RPMI7951 (cell line): ENCODE results near the gene GALNTL6. TPM values are rescaled to one million over a fixed set of nuclear protein-coding genes. Genes with fewer than 3 reads are reported as not detected.

Experiments used
- DNase-seq: peaks from one replicate; pipeline ENCODE4 v3.0.0-alpha.2; 2012; ENCODE audit warnings: low read depth
- total RNA-seq: library from RNA; depleted of rRNA; stranded (reverse); fragments of >200 nt; shearing (Covaris generic); gene quantifications from 2 replicates; pipeline ENCODE4 v1.2.3, GENCODE V29; 2014

Gene GALNTL6
- total RNA-seq, 1 experiment from 2014 or later, result not detected

DNA sequence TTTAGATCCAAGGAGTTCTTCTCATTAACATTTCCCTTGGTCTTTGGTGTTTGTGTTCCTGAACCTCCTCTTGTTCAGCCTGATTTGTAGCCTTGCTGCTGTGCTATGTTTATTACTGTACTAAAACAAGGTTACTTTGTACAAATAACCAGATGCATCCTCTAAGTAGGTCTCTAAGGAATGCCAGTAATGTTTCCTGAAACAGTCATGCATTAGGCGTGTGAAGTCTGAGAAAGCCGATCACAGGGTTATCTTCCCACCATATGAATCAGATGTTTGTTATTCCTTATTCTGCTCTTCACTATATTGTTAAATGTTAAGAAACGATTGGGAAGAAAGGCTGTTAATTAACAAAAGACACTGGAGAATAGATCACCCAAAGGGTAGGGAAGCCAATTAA, 66.9 kb downstream of the GALNTL6 start:
- peak; percentile 1 for DNase-seq

DNA sequence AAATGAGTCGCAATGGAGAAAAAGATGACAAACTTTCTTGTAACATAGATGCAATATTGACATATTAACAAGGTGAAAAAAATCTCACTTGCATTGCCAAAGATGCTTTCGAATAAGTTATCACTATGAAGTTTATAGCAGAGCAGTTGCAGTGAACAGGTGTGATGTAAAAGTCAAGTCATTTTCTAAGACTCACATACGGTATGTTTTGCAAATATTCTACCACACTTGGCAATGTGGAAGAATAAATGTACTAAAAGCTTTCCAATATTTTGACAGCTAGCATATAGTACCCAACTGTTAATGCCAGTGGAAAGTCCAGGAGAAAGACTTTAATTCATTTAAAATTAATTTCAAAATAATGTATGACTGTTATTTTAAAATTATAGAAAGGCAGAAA, 76.5 kb downstream of the GALNTL6 start:
- no peak for DNase-seq

DNA sequence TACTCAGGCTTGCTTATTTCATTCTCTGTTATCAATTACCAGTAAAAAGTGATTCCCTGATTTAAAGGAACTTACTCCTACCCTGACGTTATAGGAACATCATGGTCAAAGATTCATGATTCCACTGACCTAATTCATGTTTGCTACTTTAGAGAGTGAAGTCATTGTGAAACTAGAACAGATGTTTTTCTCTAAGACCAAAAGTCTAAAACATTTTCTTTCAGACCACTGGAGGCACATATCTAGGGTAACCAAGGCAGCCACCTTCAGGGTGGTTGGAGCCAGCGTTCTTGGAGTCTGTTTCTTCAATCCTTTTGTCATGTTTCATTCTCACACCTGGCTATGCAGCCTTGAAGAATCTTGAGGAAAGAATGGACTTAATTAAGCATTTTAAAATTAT, 77.8 kb downstream of the GALNTL6 start:
- no peak for DNase-seq

DNA sequence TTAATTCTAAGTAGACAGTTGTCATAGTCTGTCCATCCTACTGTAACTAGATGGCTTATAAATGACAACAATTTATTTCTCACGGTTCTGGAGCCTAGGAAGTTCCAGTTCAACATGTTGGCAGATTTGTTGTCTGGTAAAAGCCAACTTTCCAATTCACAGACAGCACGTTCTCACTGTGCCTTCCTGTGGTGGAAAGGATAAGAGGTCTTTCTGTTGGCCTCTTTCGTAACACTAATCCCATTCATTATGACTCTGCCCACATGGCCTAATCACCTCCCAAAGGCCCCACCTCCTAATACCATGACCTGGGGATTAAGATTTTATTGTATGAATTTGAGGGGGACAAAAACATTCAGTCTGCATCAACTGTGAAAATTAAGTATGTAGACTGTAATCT, 83.2 kb downstream of the GALNTL6 start:
- no peak for DNase-seq

DNA sequence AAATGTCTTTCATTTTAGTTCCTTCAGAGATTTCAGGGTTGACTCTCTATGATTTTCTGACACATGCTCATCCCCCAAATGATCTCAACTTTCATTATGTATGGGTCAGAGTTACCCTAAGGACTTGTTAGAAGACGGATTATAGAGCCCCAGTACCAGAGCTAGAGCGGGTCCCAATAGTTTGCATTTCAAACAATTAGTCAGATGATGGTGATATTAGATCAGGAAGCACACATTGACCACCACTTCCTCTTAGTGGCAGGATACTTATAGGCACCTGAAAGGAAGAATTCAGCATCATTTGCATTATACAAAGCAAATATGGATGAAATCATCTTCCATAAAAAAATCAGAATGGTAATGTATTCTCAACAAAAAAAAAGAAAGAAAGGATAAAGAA, 106.1 kb downstream of the GALNTL6 start:
- DNase-seq, result no peak

DNA sequence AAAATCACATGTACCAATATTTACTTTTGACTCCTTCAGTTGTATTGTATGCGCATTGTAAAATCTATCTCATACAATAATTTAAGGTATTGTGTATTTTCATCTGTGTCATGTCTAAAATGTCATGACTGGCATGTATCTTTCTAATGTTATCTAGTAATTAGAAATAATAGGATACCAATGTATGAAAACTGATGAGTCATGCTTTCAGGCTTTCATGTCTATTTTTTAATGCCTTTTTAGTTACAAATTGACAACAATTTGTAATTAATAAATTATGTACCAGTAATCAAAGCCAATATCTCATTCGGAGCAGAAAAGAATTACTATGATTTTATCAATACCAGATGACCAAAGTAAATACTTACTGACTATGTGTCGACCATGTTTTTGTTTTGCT, 107.7 kb downstream of the GALNTL6 start:
- DNase-seq, result no peak

DNA sequence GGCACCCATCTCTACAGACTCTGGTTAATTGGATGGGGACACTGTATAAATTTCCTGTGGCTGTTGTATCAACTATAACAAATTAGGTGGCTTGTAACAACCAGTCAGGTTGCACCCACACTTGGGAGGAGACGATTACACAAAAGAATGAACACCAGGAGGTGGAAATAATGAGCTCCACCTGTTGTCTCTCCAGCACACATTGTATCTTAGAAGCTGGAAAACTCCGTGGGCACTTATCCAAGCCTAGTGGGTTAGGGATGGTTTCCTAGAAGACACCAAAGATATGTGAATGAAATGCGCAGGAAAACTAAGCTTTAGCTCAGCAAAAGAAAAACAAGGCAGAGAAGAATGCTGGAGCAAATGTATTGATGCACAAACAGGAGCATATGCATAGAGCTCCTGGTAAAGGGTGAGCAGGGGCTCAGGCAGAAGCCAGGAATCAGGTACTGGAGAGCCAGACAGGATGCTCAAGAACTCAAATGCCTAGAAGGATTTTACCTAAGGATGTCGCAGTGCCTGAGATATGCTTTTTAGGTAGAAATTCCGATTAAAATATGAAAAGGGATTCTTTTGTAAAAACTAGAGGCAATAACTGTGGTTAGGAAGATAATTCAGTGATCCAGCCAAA, 111.7 kb downstream of the GALNTL6 start:
- no peak for DNase-seq

DNA sequence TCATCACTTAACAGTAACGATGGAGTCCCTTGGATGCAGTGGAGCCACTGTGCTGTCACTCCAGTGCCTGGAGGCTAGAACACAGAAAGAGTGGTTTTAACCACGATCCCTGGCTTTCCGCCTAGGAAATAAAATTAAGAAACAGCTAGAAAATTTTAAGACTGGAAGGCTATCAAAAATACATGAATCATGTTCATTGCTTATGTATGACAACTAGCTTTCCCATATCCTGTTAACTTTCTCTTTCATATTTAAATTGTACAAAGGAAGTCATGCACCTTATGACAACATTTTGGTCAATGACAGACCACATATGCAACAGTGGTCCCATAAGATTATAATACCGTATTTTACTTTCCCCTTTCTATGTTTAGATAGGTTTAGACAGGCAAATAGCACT, 115.1 kb downstream of the GALNTL6 start:
- DNase-seq, result no peak

DNA sequence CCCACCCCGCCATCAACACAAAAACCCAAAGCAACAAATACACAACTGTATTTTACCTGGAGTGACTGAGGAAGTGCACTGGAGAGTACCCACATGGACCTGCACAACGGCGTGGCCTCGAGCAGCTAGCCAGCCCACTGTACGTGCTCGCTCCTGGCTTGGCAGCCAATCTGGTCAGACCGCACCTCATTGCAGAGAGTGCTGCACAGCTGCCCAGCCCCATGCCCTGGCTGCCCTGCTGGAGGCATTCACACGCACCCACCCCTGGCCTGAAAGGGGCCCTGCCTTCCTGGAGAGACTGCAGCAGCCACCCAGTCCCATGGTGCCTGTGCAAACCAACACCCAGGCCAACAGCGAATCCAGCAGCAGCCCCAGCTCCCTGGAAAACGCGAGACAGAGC, 116.3 kb downstream of the GALNTL6 start:
- no peak for DNase-seq

DNA sequence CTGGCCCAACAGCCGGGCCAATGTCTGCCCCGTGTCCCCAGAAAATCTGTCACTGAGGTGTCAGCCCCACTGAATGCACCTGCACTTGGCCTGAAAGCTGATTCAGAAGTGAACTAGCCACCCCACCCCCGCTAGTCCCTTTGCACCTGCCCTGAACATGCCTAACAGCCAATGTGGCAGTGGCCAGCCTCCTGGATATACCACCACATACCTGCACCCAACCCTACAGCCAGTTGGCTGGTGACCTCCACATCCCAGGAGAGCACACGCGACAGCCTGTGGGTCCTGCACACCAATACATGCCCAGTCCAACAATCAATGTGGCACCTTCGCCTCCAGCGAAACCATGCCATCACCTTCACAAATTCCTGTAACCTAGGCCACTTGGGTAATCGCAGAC, 116.7 kb downstream of the GALNTL6 start:
- DNase-seq, result no peak

DNA sequence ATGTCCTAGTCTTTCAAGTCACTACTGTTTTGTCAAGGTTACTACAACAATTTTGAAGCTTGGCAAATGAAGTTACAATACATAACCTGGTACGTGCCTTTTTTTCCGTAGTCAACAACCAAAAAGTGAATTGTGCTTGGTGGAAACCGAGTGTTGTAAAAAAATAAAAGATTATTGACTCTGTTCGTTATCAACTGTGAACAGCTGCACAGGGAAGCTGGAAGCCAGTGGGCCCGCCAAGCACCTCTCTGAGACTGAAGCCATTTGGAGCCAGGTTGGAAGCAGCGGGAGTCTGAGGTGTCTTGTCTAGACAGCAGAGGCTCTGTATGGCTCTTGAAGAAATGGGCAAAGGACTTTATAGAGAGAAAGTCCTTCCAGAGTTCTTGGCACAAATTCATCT, 119.0 kb downstream of the GALNTL6 start:
- DNase-seq, result no peak

DNA sequence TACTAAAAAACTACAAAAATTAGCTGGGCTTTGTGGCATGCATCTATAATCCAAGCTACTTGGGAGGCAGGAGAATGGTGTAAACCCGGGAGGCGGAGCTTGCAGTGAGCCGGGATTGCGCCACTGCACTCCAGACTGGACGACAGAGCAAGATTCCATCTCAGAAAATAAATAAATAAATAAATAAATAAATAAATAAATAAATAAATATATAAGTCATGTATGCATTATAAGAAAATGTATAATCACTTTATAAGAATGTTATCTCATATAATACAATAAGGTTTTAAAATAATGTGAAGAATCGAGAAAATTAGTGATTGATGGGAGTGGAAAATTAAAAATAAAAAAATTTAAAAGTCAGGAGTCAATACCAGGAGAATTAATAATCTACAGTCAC, 127.5 kb downstream of the GALNTL6 start:
- no peak for DNase-seq

DNA sequence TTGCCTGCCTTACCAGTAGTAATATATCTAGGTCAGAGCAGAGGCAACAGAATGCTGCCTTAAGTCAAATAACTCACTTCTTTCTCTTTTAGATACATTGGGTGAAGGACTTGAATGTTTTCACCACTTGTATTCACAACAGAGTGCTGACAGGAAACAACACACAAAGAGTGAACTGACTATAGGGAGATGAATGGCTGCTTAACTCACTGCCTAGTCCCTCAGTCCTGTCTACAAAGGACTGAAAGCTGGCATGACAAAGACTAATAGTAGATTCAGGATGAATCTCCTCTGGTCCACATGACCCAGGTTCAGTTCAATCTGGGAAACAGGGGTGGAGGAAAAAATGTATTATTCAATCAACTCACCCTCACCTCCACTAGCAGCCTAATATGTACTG, 134.2 kb downstream of the GALNTL6 start:
- no peak for DNase-seq

DNA sequence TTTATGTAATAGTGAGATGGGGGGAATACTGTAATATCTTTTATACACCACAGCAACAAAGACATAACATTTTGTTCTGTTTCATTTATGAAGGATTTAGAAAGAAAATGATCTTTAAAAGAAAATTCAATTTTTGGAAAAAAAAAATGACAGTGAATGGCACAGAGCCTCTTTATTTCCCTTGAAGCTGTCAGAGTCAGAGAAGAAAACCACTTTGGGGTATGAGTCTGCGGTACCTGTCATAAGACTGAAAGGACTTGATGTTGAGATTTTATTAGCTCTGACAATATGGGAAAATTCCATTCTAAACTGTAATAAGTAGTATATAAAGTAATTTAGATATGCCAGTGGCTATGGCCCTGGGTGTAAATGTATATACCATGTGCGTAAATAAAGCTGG, 134.8 kb downstream of the GALNTL6 start:
- DNase-seq, result no peak

DNA sequence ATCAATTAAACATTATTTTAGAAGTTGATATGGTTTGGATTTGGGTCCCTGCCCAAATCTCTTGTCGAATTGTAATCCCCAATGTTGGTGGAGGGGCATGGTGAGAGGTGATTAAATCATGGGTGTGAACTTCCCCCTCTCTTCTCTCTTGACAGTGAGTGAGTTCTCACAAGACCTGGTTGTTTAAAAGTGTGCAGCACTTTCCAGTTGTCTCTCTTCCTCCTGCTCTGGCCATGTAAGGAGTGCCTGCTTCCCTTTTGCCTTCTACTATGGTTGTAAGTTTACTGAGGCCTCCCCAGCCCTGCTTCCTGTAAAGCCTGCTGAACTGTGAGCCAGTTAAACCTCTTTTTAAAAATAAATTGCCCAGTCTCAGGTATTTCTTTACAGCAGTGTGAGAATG, 141.4 kb downstream of the GALNTL6 start:
- no peak for DNase-seq

DNA sequence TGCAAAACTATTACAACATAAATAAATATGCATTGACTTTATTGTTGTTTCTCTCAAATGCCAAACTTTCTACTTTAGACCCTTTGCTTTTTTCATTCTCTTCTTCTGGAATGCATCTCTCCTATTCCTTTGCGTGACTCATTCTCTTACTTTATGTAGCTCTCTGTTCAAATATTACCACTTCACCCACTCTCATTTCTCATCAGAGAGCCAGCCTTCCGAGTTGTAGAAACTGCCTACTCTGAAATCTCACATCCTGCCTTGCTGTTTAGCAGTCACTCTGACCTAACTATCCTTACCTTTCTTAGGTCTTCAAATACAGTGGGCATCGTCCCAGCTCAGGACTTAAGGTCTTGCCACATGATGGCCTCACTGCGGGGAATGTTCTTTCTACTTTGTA, 143.5 kb downstream of the GALNTL6 start:
- no peak for DNase-seq

DNA sequence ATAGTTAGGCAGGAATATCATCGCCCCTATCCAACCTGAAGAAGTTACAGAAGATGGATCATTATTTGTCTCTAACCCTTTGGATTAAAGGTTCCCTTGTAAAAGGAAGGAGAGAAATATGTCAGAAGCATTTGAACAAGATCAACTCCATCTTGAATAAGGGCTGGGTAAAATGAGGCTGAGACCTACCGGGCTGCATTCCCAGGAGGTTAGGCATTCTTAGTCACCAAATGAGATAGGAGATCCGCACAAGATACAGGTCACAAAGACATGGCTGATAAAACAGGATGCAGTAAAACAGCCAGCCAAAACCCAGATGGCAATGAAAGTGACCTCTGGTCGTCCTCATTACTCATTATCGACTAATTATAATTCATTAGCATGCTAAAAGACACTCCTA, 148.9 kb downstream of the GALNTL6 start:
- DNase-seq, result no peak

DNA sequence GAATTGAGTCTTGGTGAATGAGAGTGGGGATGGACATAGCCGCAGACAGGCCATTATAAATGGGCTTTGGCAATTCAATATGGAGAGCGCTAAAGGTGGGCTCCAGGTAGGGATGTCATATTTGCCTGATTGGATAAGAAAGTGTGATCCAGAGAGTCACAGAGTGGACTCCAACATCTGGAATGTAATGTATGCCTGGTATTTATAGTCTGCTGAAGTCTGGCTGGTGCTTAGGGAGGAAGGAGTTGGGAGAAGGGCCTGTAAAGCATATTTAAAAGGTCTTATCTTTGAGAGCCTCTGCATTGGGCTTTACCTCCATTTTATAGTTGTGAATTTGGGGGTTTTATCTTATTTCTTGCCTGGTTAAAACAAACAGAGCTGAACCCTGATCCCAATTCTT, 153.2 kb downstream of the GALNTL6 start:
- no peak for DNase-seq

DNA sequence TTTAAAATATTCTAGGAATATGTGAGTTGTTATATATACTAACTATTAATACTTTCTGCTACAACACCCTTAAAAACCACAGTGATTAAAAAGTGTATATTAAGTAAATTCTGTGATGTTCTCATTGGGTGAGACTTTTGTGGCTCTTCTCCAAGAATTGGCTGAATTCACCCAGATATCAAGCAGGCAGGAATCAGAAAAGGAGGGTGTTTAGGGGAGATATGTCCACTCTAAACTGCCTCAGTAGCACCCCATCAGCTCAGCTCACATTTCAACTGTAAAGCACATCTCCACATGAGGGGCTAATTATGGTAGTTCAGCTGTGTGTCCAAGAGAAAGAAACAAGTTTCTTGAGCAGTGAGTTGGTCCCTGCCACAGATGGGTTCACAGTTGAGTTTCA, 165.0 kb downstream of the GALNTL6 start:
- no peak for DNase-seq

DNA sequence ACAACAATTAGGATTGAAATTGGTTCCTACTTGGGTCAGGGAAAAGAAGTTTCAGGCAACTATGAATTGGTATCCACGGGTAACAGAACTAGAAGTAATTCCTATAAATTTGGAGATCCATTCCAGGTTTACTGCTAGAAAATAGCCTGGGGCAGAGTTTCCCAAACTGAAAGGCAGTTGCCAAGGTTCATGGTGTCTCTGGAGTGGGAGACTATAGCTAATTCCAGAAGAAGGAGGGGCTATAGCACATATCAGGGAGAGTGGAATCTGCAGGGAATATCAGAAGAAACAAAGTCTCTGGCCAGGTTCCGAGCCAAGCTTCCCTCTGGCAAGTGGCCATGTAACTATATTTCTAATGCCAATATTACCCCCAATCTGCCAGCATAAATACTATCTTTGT, 166.3 kb downstream of the GALNTL6 start:
- DNase-seq, result no peak

DNA sequence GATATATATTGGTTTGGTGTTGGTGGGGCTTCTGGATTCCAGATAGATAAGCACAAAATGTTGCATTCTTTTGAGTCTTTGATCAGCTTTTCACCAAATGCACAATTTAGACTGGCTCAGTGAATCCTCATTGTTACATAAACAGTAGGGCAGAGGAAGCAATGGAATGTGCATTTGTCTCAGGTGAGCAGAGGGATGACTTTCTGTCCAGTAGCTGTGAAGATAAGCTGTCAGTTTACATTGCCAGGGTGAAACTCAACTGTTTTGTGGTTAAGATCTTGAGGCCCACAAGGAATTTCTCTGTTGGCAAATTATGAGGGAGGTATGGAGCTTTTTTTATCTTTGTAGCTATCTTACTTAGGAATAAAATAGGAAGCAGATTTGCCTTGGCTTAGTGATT, 168.0 kb downstream of the GALNTL6 start:
- DNase-seq, result no peak

DNA sequence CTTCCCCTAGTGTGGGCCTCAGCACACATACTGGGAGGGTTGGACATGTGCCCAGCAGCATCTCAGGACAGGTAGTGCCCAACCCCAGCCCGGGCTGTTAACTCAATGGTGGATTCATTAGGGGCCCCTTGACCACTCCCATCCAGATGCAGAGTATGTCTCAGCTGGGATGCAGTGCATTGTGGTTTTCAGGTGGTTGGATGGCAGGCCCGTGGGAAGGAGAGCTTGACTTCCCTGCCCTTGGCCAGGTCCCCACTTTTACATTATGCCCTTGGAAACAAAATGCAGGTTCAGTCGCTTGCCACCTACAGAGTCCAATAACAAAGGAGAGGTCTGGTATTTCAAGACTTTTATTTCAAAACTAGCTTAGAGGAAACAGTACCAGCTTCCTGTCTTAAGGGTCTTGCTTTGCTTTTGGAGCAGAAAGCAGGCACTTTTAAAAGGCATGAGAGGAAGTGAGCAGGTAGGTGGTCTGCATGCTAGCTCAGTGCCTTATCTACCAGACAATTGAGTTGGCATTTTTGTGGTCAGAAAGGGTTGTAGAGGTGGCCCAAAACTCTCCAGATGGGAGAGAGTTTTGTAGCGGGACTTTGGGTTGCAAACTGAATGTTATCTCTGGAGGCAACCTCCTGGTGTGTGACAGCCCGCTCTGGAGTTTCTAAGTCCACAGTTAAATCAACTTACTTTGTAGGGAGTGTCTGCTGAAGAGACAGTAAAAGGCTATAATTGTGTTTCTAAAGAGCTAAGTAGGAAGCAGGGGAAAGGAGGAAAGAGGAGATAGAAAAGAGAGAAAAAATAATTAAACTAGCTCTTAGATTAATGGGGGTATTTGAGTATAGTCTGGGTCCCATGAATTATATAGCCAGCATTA, 171.0 kb downstream of the GALNTL6 start:
- no peak for DNase-seq

DNA sequence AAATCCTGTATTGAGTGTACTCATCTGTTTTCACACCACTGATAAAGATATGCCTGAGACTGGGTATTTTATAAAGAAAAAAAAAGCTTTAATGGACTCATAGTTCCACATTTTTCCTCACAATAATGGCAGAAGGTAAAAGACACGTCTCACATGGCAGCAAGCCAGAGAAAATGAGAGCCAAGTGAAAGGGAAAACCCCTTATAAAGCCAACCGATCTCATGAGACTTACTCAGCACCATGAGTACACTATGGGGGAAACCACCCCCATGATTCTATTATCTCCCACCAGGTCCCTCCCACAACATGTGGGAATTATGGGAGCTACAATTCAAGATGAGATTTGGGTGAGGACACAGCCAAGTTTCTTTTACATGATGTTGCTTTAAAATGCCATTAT, 171.9 kb downstream of the GALNTL6 start:
- no peak for DNase-seq

DNA sequence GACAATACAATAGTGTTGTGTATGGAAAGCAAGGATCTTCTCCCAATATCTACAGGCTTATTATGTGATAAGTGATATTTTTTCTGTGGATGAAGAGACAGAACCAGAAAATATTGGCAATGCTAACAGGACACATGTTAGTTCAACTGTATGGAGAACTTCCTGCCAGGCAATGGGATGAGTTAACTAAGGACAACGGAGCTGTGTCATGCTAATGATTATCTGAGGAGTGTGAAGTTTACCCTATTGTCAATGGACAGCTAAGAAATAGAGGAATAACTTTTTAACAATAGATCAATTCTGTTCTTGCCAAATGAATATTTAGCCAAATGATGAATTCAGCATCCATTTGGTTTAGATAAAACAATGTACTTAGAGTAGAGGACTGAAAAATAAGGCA, 180.0 kb downstream of the GALNTL6 start:
- no peak for DNase-seq
